Measurements from ENCODE around the gene C19orf73. TPM values are rescaled to one million over a fixed set of nuclear protein-coding genes. Genes with fewer than 3 reads are reported as not detected.
"Not testable (repeated sequence)": the region's sequence is repeated elsewhere in the genome, so short reads cannot be mapped to it uniquely, and the experiment has no call there.

Gene C19orf73
- total RNA-seq, 1 experiment from 2014 or later = not detected

DNA sequence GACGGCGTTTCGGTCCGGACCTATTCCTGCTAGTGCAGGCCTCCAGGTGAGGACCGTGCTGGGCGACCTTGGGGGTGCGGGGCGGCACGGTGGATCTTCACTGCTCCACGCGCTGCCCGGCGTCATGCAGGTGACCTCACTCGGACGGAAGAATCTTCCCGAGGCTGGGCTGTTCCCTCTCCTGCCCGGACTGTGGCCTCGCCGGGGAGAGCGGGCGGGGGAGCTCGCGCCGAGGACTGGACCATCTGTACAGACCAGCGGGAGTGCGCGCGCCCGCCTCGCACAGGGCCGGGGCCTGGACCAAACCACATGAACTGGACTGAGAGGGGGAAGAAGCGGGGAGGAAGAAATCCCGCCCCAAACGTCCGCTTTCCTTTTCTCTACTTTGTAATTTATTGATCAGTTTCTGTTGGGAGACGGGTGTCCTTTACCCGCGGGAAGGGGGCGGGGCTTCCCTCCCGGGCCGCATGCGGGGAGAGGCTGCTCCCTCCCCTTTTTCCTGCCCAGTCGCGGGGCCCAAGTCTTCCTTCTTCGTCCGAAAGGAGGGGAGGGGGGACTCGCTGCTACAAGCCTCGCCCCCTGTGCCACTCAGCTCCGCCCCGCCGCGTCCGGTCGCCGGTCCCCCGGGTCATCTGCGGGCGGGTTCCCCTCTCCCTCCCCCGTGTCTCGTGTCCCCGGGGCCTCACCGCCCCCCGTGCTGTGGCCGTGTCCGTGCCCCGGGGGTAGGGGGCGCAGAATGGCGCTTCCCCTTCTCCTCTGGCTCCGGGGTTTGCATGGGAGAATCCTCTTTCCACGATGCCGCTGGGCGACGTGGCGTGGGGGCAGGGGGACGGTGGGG lies 31.4 kb upstream of the C19orf73 start:
- in situ Hi-C loops (cut with HindIII; ENCODE audit: low sequenced_read_pairs) = no loop called here
- DNase-seq (ENCODE audit: low spot score) = peak; percentile 91

DNA sequence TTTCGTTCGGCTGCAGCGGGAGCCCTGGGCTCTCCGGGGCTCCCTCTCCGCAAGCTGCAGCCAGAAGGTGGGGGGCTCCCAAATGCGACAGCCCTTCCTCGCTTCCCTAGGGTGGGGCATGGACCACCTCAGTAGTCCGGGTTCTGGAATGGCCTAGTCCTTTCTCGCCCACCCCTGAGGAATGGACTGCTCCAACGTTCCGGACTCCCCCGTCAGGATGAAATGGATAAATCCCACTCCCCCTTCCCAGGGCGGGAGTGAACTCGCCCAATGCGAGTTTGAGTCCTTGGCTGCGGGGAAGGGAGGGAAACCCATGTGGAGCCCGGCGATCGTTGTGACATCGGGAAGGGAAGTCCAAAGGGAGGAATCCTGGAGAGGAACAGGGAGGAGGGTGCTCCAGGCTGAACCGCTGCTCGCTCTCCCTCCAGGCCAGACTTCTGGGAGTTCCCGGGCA lies 30.7 kb upstream of the C19orf73 start:
- peak; percentile 82 for DNase-seq (ENCODE audit: low spot score)
- in situ Hi-C loops (cut with HindIII; ENCODE audit: low sequenced_read_pairs) = no loop called here

GRCh38 chr19:49148784-49149651 lies 30.1 kb upstream of the C19orf73 start:
- peak; percentile 99 for DNase-seq (ENCODE audit: low spot score)
- in situ Hi-C loops (cut with HindIII; ENCODE audit: low sequenced_read_pairs) = no loop called here

DNA sequence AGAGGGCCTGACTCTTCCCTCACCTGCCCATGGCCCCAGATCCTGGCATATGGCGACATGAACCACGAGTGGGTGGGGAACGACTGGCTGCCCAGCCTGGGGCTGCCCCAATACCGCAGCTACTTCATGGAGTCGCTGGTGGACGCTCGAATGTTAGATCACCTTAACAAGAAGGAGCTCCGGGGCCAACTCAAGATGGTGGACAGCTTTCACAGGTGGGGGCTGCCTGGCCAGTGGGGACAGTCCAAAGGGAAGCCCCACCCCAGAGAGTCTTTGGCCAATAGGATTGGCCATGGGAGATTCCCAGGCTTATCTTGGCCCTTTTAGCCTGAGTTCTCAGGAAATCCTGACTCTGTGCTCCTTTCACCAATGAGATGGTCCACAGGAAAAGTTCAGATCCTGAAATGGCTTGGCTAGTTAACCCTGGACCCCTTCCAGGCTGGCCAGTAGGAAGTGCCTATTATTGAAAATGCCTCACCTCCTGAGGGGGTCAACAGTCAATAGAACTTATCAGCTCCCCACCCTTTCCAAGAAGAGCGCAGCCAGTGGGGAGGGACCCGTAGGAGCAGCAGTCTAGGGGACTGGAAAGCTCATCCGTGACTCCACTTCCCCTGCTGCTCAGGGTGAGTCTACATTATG lies 29.2 kb upstream of the C19orf73 start:
- DNase-seq (ENCODE audit: low spot score) = peak; percentile 39

DNA sequence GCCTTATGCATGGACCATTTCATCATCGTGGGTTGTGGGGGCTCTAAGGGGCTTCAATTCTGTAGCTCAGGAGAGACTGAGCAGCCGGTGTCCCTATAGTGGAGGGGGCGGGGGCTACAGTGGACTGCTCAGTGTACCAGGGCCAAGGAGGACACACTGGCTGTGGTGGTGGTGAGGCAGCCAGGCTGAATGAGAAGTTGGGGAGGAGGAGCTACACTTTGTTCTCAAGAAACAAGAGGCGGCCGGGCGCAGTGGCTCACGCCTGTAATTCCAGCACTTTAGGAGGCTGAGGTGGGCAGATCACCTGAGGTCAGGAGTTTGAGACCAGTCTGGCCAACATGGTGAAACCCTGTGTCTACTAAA lies 27.4 kb upstream of the C19orf73 start:
- in situ Hi-C loops (cut with HindIII; ENCODE audit: low sequenced_read_pairs); DNase-seq (ENCODE audit: low spot score): not testable (repeated sequence)

More for the DNA sequence above, 29.2 kb upstream of the C19orf73 start:
- in situ Hi-C loops (cut with HindIII; ENCODE audit: low sequenced_read_pairs) = no loop called here

DNA sequence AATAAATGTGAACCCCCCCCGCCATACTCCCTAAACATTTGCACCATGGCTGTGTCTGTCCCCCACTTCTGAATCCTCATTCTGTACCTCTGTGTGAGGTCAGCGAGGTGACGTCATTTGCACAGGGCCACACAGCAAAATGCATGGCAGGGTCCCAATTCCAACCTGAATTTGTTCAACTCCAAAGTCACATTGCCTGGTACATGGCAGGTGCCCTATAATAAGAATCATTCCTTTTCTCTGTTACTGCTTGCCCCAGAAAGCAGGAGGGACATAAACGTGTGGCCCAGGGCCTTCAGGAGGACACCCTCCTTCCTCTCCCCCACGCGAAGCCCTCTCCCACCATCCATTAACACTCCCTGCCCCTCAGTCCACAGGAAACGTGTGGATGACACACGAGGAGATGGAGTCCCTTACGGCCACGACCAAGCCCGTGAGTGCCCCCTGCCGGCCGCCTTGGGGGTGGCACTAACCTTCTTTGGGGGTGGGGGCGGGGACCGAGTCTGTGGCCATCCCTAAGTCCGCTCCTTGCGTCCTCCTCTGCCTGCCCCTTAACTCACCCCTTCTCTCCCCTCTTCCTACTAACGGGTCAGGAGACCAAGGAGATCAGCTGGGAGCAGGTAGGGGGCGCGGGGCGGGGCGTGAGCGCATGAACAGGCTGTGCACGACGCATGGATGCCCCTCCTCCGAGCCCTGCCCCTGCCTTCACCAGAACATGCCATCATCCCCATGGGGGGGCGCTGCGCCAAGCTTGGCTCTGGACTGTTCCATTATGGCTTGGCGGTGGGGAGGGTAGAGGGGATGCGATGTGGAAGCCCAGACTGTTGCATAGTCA lies 26.8 kb upstream of the C19orf73 start:
- DNase-seq (ENCODE audit: low spot score) = peak; percentile 79
- in situ Hi-C loops (cut with HindIII; ENCODE audit: low sequenced_read_pairs) = no loop called here

GRCh38 chr19:49142866-49143335 lies 24.0 kb upstream of the C19orf73 start:
- in situ Hi-C loops (cut with HindIII; ENCODE audit: low sequenced_read_pairs) = no loop called here
- DNase-seq (ENCODE audit: low spot score) = peak; percentile 97

GRCh38 chr19:49141352-49141751 lies 22.4 kb upstream of the C19orf73 start:
- no peak for DNase-seq (ENCODE audit: low spot score)
- in situ Hi-C loops (cut with HindIII; ENCODE audit: low sequenced_read_pairs) = no loop called here

DNA sequence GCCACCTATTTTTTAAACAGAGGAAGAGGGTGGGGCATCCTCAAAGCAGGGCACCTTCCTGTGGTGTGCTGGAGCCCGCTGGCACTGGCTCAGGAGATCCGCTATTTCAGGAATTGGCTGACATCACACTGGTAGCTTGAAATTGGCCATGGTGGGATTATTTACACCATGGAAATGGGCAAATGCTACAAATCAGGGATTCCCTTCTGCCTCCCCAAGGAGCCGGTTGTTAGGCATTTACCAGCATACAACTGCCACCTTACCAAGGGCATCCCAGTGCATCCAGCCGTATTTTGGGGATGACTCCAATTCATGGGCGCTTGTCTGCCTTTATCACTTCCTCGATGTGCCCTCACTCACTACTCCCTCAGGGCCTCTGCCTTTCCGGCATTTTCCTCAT lies 22.0 kb upstream of the C19orf73 start:
- in situ Hi-C loops (cut with HindIII; ENCODE audit: low sequenced_read_pairs) = no loop called here
- DNase-seq (ENCODE audit: low spot score) = no peak

DNA sequence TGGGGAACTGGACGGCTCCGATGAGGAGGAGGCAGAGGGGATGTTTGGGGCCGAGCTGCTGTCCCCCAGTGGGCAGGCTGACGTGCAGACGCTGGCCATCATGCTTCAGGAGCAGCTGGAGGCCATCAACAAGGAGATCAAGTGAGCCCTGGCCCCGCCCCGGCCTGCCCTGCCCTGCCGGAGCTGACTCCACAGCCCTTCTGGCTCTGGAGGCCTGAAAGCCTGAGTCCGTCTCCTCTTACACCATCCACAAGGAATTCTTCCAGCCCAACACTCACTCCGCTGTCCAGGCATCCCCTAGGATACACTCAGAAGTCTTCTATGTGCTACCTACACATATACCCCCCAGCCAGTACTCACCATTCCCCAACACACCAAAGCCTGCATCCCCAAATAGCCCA lies 17.8 kb upstream of the C19orf73 start:
- DNase-seq (ENCODE audit: low spot score) = no peak

GRCh38 chr19:49135686-49136085 lies 16.7 kb upstream of the C19orf73 start:
- DNase-seq (ENCODE audit: low spot score) = no peak
- in situ Hi-C loops (cut with HindIII; ENCODE audit: low sequenced_read_pairs) = no loop called here

More for the DNA sequence above, 17.8 kb upstream of the C19orf73 start:
- in situ Hi-C loops (cut with HindIII; ENCODE audit: low sequenced_read_pairs) = no loop called here

DNA sequence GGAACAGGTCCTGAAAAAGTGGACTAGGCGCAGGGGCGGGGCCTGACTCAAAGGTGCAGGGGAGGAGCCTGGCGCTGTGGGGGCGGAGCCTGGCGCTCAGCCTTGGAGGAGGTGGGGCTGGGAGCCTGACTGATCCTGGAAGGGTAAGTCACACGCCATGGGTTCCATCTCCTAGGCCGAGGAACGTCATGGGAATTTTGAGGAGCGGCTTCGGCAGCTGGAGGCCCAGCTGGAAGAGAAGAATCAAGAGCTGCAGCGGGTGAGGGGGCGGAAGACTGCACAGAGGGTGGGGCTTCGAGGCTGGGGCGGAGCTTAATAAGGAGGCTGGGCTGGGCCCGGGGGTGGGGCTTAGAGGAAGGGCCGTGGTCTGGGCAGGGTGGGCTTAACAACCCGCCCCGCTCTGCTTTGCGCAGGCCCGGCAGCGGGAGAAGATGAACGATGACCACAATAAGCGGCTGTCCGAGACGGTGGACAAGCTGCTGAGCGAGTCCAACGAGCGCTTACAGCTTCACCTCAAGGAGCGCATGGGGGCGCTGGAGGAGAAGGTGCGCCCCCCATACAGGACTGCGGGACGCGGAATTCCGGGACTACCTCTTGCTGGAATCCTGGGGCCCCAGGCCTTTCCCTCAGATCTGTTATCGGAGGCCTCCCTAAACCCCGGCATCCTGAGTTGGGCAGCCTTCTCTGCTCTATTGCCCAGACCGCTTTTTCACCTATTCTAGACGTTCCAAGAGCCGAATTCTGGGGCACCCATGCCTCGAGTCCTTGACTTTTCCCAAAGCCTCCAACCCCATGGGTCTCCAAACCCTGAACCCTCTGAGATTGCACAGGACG lies 14.9 kb upstream of the C19orf73 start:
- in situ Hi-C loops (cut with HindIII; ENCODE audit: low sequenced_read_pairs) = no loop called here
- no peak for DNase-seq (ENCODE audit: low spot score)

DNA sequence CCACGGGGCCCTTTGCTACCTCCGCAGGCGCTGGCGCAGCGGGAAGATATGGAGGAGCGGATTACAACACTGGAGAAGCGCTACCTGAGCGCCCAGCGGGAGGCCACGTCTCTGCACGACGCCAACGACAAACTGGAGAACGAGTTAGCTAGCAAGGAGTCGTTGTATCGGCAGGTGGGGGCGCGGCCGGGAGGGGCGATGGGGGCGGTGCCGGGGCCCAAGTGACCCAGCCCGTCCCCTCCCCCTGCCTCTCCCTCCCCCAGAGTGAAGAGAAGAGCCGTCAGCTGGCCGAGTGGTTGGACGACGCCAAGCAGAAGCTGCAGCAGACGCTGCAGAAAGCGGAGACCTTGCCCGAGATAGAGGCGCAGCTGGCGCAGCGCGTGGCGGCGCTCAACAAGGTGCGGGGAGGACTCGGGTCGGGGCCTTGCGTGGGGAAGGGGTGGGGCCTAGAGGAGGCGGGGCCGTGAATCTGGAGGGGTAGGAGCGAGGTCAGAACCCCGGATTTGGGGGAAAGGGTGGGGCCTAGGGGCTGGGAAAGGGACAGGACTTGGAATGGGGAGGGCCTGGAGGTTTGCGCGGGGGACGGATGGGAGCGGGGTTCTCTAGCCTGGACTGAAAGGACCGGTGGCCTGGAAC lies 14.1 kb upstream of the C19orf73 start:
- in situ Hi-C loops (cut with HindIII; ENCODE audit: low sequenced_read_pairs) = no loop called here
- no peak for DNase-seq (ENCODE audit: low spot score)

- DNase-seq (ENCODE audit: low spot score) = no peak
- in situ Hi-C loops (cut with HindIII; ENCODE audit: low sequenced_read_pairs) = no loop called here
These were observed 11.4 kb upstream of the C19orf73 start for GRCh38 chr19:49130325-49130724.

GRCh38 chr19:49129238-49129583 lies 10.3 kb upstream of the C19orf73 start:
- no peak for DNase-seq (ENCODE audit: low spot score)
- in situ Hi-C loops (cut with HindIII; ENCODE audit: low sequenced_read_pairs) = no loop called here

- no peak for DNase-seq (ENCODE audit: low spot score)
These were observed 9.7 kb upstream of the C19orf73 start for GRCh38 chr19:49128545-49129237.

More at GRCh38 chr19:49128545-49129237, 9.7 kb upstream of the C19orf73 start:
- in situ Hi-C loops (cut with HindIII; ENCODE audit: low sequenced_read_pairs) = no loop called here
